ENCODE data around the gene MZT2B.
"Not testable (repeated sequence)": the region's sequence is repeated elsewhere in the genome, so short reads cannot be mapped to it uniquely, and the experiment has no call there.

Gene MZT2B

GRCh38 chr2:130180404-130181324 is 1.4 kb upstream of the MZT2B start:
- DNase-seq = not testable (repeated sequence)

- DNase-seq = peak; percentile 97
These were observed 660 bp upstream of the MZT2B start, which contains the start of gene SMPD4 for GRCh38 chr2:130181325-130181879. SMPD4 (minus strand) TSS chr2:130181602; CDS start chr2:130176592, 5,010 bp downstream.

GRCh38 chr2:130182826-130183511 is 907 bp downstream of the MZT2B start:
- not testable (repeated sequence) for DNase-seq

- no peak for DNase-seq
These were observed 1.7 kb downstream of the MZT2B start for GRCh38 chr2:130183512-130184373.

GRCh38 chr2:130185436-130185835 is 3.4 kb downstream of the MZT2B start:
- DNase-seq = no peak

GRCh38 chr2:130185896-130186295 is 3.8 kb downstream of the MZT2B start:
- DNase-seq = no peak

GRCh38 chr2:130186391-130186790 is 4.3 kb downstream of the MZT2B start:
- DNase-seq = no peak

- no peak for DNase-seq
These were observed 5.2 kb downstream of the MZT2B start for GRCh38 chr2:130187268-130187667.

GRCh38 chr2:130187859-130188792 is 6.1 kb downstream of the MZT2B start:
- DNase-seq = not testable (repeated sequence)

GRCh38 chr2:130188958-130189357 is 6.9 kb downstream of the MZT2B start:
- DNase-seq = not testable (repeated sequence)

GRCh38 chr2:130190237-130190636 is 8.2 kb downstream of the MZT2B start:
- DNase-seq = no peak

- not testable (repeated sequence) for DNase-seq
These were observed 9.3 kb downstream of the MZT2B start for GRCh38 chr2:130191319-130191718.

GRCh38 chr2:130192451-130192850 is 10.4 kb downstream of the MZT2B start:
- DNase-seq = not testable (repeated sequence)

- DNase-seq = not testable (repeated sequence)
These were observed 11.8 kb downstream of the MZT2B start for GRCh38 chr2:130193824-130194223.

- not testable (repeated sequence) for DNase-seq
These were observed 13.1 kb downstream of the MZT2B start for GRCh38 chr2:130195089-130195635.

GRCh38 chr2:130196052-130196451 is 14.0 kb downstream of the MZT2B start:
- DNase-seq = not testable (repeated sequence)

- DNase-seq = no peak
These were observed 16.3 kb downstream of the MZT2B start, which contains the start of gene TUBA3E for GRCh38 chr2:130198343-130198742. TUBA3E (minus strand) TSS chr2:130198439; CDS start chr2:130198360, 79 bp downstream.

- not testable (repeated sequence) for DNase-seq
These were observed 20.5 kb downstream of the MZT2B start for GRCh38 chr2:130202518-130202917.

GRCh38 chr2:130203150-130203549 is 21.1 kb downstream of the MZT2B start:
- DNase-seq = not testable (repeated sequence)

- not testable (repeated sequence) for DNase-seq
These were observed 25.0 kb downstream of the MZT2B start for GRCh38 chr2:130207051-130207450.

GRCh38 chr2:130219147-130219546 is 37.1 kb downstream of the MZT2B start:
- DNase-seq = not testable (repeated sequence)
